HCT116 (cell line): ENCODE results near the gene PCDH9. TPM values are rescaled to one million over a fixed set of nuclear protein-coding genes. Genes with fewer than 3 reads are reported as not detected.

Source experiments
- ATAC-seq: fragments of 200-7000 bp; cut with Tn5 transposase; 2 replicates; pipeline ENCODE4 v1.9.1; 2020; ENCODE audit warnings: mild to moderate bottlenecking, moderate library complexity
- BruUV-seq: library from RNA; stranded (reverse); fragments of 400-500 nt; replicated peaks from 2 replicates; lab custom pipeline; 2021; lab: Mats Ljungman, UMichigan
- CTCF ChIA-PET: fragments of 300-600 bp; sonication (Branson Sonifier 250); formaldehyde crosslinking; loops from one replicate; lab custom pipeline; 2021; ENCODE audit warnings: antibody characterized with exemption; lab: Charles Lee
- POLR2A ChIA-PET: fragments of 300-600, 350-600 bp; sonication (Branson Sonifier 250); formaldehyde crosslinking; loops from one replicate; lab custom pipeline; 2021; ENCODE audit warnings: antibody characterized with exemption; lab: Charles Lee
- RAD21 ChIA-PET, 2 experiments: fragments of 300-600 bp; sonication (Branson Sonifier 250); formaldehyde crosslinking; loops; one replicate each; lab custom pipeline; 2023; ENCODE audit warnings: low total read pairs in 2 of 2; ENCODE audit not compliant: uncharacterized antibody in 2 of 2, unreplicated experiment in 2 of 2, low non-redundant PET in 1 of 2; lab: Charles Lee
- DNase-seq: peaks from one replicate; pipeline ENCODE4 v3.0.0-alpha.2; 2010; ENCODE audit warnings: low read depth, low spot score
- H2AFZ ChIP-seq: fragments of 200-600 bp; shearing (Covaris generic), sonication (generic); 2 replicates; pipeline ENCODE4 v1.6.1; 2017; ENCODE audit warnings: low read depth, mixed run types, mixed read lengths, antibody characterized with exemption, low read length; ENCODE audit not compliant: poor library complexity, severe bottlenecking
- H3K27ac ChIP-seq: 2 replicates; pipeline ENCODE4 v1.5.1; 2012; ENCODE audit warnings: low read depth, low read length
- H3K27me3 ChIP-seq: fragments of 200-600 bp; sonication (generic); 2 replicates; pipeline ENCODE4 v1.6.1; 2016; ENCODE audit warnings: mixed run types, low read length, mixed read lengths; ENCODE audit not compliant: insufficient read depth
- H3K36me3 ChIP-seq, 2 experiments: fragments of 200-500 bp in 1 of 2; fragments of 200-600 bp in 1 of 2; sonication (Bioruptor generic) in 1 of 2; sonication (generic) in 1 of 2; 2 replicates each; pipeline versions ENCODE4 v1.5.1 to v1.6.1; 2014 to 2016; ENCODE audit warnings: low read length in 2 of 2, inconsistent platforms in 1 of 2, mixed read lengths in 1 of 2, mixed run types in 1 of 2; ENCODE audit not compliant: insufficient read depth in 2 of 2, control insufficient read depth in 1 of 2
- H3K4me1 ChIP-seq, 2 experiments: fragments of 200-600 bp in 1 of 2; sonication (generic) in 1 of 2; 2 replicates each; pipeline versions ENCODE4 v1.5.1 to v1.6.1; 2012 to 2017; ENCODE audit warnings: low read length in 2 of 2, inconsistent platforms in 1 of 2, mild to moderate bottlenecking in 1 of 2, mixed read lengths in 1 of 2, mixed run types in 1 of 2, moderate library complexity in 1 of 2; ENCODE audit not compliant: insufficient read depth in 2 of 2, control insufficient read depth in 1 of 2
- H3K4me2 ChIP-seq: fragments of 200-600 bp; sonication (generic); 2 replicates; pipeline ENCODE4 v1.6.1; 2017; ENCODE audit warnings: mixed run types, low read length, mixed read lengths
- H3K4me3 ChIP-seq, 2 experiments: fragments of 200-600 bp in 1 of 2; sonication (generic) in 1 of 2; replicated peaks in 1 of 2; 2 replicates each; pipeline ENCODE4 v1.5.1; 2011 to 2016; ENCODE audit warnings: low read length in 2 of 2, control low read depth in 1 of 2, low read depth in 1 of 2, mild to moderate bottlenecking in 1 of 2, mixed read lengths in 1 of 2, mixed run types in 1 of 2
- H3K79me2 ChIP-seq: fragments of 200-600 bp; sonication (generic); 2 replicates; pipeline ENCODE4 v1.6.1; 2017; ENCODE audit warnings: mild to moderate bottlenecking, mixed run types, low read length, moderate library complexity, mixed read lengths; ENCODE audit not compliant: insufficient read depth
- H3K9ac ChIP-seq: fragments of 200-600 bp; sonication (generic); 2 replicates; pipeline ENCODE4 v1.6.1; 2016; ENCODE audit warnings: low read length, mixed read lengths
- H3K9me2 ChIP-seq: fragments of 200-600 bp; sonication (generic), shearing (Covaris generic); 2 replicates; pipeline ENCODE4 v1.6.1; 2017; ENCODE audit warnings: mixed run types, mild to moderate bottlenecking, moderate library complexity; ENCODE audit not compliant: insufficient read depth
- H3K9me3 ChIP-seq, 2 experiments: fragments of 200-500 bp in 1 of 2; fragments of 200-600 bp in 1 of 2; sonication (Bioruptor generic) in 1 of 2; sonication (generic) in 1 of 2; 2 replicates each; pipeline ENCODE4 v1.6.1; 2014 to 2017; ENCODE audit warnings: low read length in 2 of 2, mixed read lengths in 2 of 2, inconsistent platforms in 1 of 2, low read depth in 1 of 2, mild to moderate bottlenecking in 1 of 2, mixed run types in 1 of 2, moderate library complexity in 1 of 2; ENCODE audit not compliant: control insufficient read depth in 1 of 2, insufficient read depth in 1 of 2
- H4K20me1 ChIP-seq: fragments of 200-600 bp; sonication (generic), shearing (Covaris generic); 2 replicates; pipeline ENCODE4 v1.6.1; 2017; ENCODE audit warnings: mixed run types, mild to moderate bottlenecking, moderate library complexity; ENCODE audit not compliant: insufficient read depth
- CBX3 ChIP-seq: IDR thresholded peaks from 2 replicates; pipeline ENCODE4 v1.6.1; 2012; ENCODE audit warnings: low read depth
- CEBPB ChIP-seq: IDR thresholded peaks from 2 replicates; pipeline ENCODE4 v1.6.1; 2012; ENCODE audit warnings: low read depth
- EZH2 ChIP-seq: fragments of 200-600 bp; sonication (generic); IDR thresholded peaks from 2 replicates; pipeline ENCODE4 v1.6.1; 2017; ENCODE audit warnings: antibody characterized with exemption, mixed run types
- EZH2phosphoT487 ChIP-seq: fragments of 200-600 bp; IDR thresholded peaks from 2 replicates; pipeline ENCODE4 v1.6.1; 2018; ENCODE audit warnings: antibody characterized with exemption, borderline replicate concordance
- POLR2AphosphoS5 ChIP-seq: IDR thresholded peaks from 2 replicates; pipeline ENCODE4 v1.6.1; 2011; ENCODE audit warnings: mild to moderate bottlenecking, low read depth, low read length, moderate library complexity
- RAD21 ChIP-seq: IDR thresholded peaks from 2 replicates; pipeline ENCODE4 v1.6.1; 2012; ENCODE audit warnings: low read depth, mild to moderate bottlenecking
- SP1 ChIP-seq: IDR thresholded peaks from 2 replicates; pipeline ENCODE4 v1.6.1; 2012; ENCODE audit warnings: low read depth
- SRF ChIP-seq: IDR thresholded peaks from 2 replicates; pipeline ENCODE4 v1.6.1; 2012; ENCODE audit warnings: low read depth
- TCF7L2 ChIP-seq: IDR thresholded peaks from 2 replicates; pipeline ENCODE4 v1.7.0; 2011; ENCODE audit warnings: borderline replicate concordance, inconsistent platforms; ENCODE audit not compliant: insufficient read depth, insufficient read length; ENCODE audit errors: extremely low read depth
- YY1 ChIP-seq: IDR thresholded peaks from 2 replicates; pipeline ENCODE4 v1.6.1; 2011; ENCODE audit warnings: low read length, low read depth, moderate library complexity, mild to moderate bottlenecking; ENCODE audit not compliant: insufficient replicate concordance; ENCODE audit errors: extremely low read depth
- ZBTB33 ChIP-seq: IDR thresholded peaks from 2 replicates; pipeline ENCODE4 v1.6.1; 2011; ENCODE audit warnings: mild to moderate bottlenecking, low read length, moderate library complexity; ENCODE audit not compliant: insufficient replicate concordance; ENCODE audit errors: extremely low read depth
- ZFX ChIP-seq: fragments of 450-650 bp; IDR thresholded peaks from 2 replicates; pipeline ENCODE4 v1.6.1; 2017
- ZNF274 ChIP-seq: fragments of 200-500 bp; sonication (Bioruptor generic); IDR thresholded peaks from 2 replicates; pipeline ENCODE4 v1.6.1; 2014; ENCODE audit warnings: mild to moderate bottlenecking, low read depth, low read length, inconsistent platforms
- intact Hi-C: fragments of 100-400 bp; cut with micrococcal nuclease; formaldehyde crosslinking; loops from 2 replicates; pipeline ENCODE4 v1.10.0; 2022
- total RNA-seq: library from RNA; stranded (reverse); gene quantifications from one replicate; pipeline ENCODE4 v1.2.1, GENCODE V29; 2021; ENCODE audit not compliant: unreplicated experiment
- TF ChIP-seq, protein P1 (sequence below), 3 experiments: fragments of 200-600 bp in 1 of 3; sonication (generic) in 1 of 3; IDR thresholded peaks in 2 of 3; conservative IDR thresholded peaks in 1 of 3; 2 replicates each; pipeline ENCODE4 v1.5.1; 2012 to 2017; ENCODE audit warnings: low read depth in 2 of 3, low read length in 2 of 3, antibody characterized with exemption in 1 of 3, borderline replicate concordance in 1 of 3, control low read depth in 1 of 3, mild to moderate bottlenecking in 1 of 3, mixed read lengths in 1 of 3, mixed run types in 1 of 3, moderate library complexity in 1 of 3; ENCODE audit not compliant: insufficient read depth in 1 of 3
- TF ChIP-seq, protein P2 (sequence below): IDR thresholded peaks from 2 replicates; pipeline ENCODE4 v1.6.1; 2012
- TF ChIP-seq, protein P3 (sequence below): IDR thresholded peaks from 2 replicates; pipeline ENCODE4 v1.6.1; 2012
- TF ChIP-seq, protein P4 (sequence below): IDR thresholded peaks from 2 replicates; pipeline ENCODE4 v1.6.1; 2012; ENCODE audit warnings: low read depth

The PCDH9 gene
- total RNA-seq, 1 experiment from 2014 or later = 0.02 TPM

DNA sequence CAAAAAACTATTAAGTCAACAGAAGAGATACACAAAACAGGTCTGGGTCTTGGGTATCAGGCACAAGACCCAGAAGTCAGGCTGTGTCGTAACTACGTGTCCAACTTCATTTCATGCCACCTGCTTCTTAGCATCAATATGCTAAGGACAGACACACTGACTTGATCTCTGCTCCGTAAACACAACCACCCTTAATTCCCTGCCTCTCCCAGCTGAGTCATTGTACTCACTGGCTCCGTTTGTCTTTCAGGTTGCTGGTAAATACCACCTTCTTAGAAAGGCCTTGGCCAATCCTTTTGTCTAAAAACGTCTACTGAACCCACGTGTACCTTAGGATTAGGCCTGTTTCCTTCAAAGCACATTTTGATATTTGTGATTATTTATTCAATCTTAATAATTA is 726.2 kb downstream of the PCDH9 start:
- Histone ChIP-seq H3K4me2 (no peak overlapping the region), H3K27me3 (no peaks in the 10 kb centered on the region), H3K9me3 (no peaks in the 10 kb centered on the region), H3K79me2 (no peaks in the 10 kb centered on the region), H3K9me2 (no peaks in the 10 kb centered on the region), H3K4me3 (no peak overlapping the region), H3K4me1 (no peaks in the 10 kb centered on the region), H4K20me1 (no peaks in the 10 kb centered on the region), H3K9ac (no peak overlapping the region), H3K27ac (no peak overlapping the region), H3K36me3 (no peaks in the 10 kb centered on the region), H2AFZ (no peak overlapping the region)
- TF ChIP-seq EZH2 = no peak
- TF ChIP-seq SRF = no peak
- TF ChIP-seq, protein P1, sequence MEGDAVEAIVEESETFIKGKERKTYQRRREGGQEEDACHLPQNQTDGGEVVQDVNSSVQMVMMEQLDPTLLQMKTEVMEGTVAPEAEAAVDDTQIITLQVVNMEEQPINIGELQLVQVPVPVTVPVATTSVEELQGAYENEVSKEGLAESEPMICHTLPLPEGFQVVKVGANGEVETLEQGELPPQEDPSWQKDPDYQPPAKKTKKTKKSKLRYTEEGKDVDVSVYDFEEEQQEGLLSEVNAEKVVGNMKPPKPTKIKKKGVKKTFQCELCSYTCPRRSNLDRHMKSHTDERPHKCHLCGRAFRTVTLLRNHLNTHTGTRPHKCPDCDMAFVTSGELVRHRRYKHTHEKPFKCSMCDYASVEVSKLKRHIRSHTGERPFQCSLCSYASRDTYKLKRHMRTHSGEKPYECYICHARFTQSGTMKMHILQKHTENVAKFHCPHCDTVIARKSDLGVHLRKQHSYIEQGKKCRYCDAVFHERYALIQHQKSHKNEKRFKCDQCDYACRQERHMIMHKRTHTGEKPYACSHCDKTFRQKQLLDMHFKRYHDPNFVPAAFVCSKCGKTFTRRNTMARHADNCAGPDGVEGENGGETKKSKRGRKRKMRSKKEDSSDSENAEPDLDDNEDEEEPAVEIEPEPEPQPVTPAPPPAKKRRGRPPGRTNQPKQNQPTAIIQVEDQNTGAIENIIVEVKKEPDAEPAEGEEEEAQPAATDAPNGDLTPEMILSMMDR (IDR thresholded peaks at IDR 0.05 in 2 of 3, conservative IDR thresholded peaks at IDR 0.05 in 1 of 3; ENCODE audit: borderline replicate concordance in 1 of 3, insufficient read depth in 1 of 3, low read depth in 2 of 3, low read length in 2 of 3) = no peak
- TF ChIP-seq, protein P2, sequence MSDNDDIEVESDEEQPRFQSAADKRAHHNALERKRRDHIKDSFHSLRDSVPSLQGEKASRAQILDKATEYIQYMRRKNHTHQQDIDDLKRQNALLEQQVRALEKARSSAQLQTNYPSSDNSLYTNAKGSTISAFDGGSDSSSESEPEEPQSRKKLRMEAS = no peak
- no peak for TF ChIP-seq YY1
- TF ChIP-seq POLR2AphosphoS5 = no peak
- TF ChIP-seq ZFX = no peak
- no peak for TF ChIP-seq RAD21
- no peak for TF ChIP-seq TCF7L2
- TF ChIP-seq EZH2phosphoT487 = no peak
- TF ChIP-seq CEBPB = no peak
- TF ChIP-seq ZNF274 = no peak
- TF ChIP-seq SP1 = no peak
- TF ChIP-seq, protein P3, sequence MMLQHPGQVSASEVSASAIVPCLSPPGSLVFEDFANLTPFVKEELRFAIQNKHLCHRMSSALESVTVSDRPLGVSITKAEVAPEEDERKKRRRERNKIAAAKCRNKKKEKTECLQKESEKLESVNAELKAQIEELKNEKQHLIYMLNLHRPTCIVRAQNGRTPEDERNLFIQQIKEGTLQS = no peak
- TF ChIP-seq ZBTB33 = no peak
- no peak for TF ChIP-seq CBX3
- TF ChIP-seq, protein P4, sequence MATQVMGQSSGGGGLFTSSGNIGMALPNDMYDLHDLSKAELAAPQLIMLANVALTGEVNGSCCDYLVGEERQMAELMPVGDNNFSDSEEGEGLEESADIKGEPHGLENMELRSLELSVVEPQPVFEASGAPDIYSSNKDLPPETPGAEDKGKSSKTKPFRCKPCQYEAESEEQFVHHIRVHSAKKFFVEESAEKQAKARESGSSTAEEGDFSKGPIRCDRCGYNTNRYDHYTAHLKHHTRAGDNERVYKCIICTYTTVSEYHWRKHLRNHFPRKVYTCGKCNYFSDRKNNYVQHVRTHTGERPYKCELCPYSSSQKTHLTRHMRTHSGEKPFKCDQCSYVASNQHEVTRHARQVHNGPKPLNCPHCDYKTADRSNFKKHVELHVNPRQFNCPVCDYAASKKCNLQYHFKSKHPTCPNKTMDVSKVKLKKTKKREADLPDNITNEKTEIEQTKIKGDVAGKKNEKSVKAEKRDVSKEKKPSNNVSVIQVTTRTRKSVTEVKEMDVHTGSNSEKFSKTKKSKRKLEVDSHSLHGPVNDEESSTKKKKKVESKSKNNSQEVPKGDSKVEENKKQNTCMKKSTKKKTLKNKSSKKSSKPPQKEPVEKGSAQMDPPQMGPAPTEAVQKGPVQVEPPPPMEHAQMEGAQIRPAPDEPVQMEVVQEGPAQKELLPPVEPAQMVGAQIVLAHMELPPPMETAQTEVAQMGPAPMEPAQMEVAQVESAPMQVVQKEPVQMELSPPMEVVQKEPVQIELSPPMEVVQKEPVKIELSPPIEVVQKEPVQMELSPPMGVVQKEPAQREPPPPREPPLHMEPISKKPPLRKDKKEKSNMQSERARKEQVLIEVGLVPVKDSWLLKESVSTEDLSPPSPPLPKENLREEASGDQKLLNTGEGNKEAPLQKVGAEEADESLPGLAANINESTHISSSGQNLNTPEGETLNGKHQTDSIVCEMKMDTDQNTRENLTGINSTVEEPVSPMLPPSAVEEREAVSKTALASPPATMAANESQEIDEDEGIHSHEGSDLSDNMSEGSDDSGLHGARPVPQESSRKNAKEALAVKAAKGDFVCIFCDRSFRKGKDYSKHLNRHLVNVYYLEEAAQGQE = no peak
- ATAC-seq = no peak
- no TSS peak for BruUV-seq
- intact Hi-C loops = no loop called here
- CTCF ChIA-PET = no interaction called here
- no peak for DNase-seq
- POLR2A ChIA-PET = no interaction called here
- RAD21 ChIA-PET = no interaction called here
